Transverse colon (tissue), 4 donors: ENCODE data around the gene CFAP92. TPM values are rescaled to one million over a fixed set of nuclear protein-coding genes. Genes with fewer than 3 reads are reported as not detected.

Experiments used
- DNase-seq: peaks from one replicate; pipeline ENCODE4 v3.0.0-alpha.2; 2019
- H3K27ac ChIP-seq, 4 donors: fragments of 200-600 bp; sonication (generic); 2 replicates each; pipeline ENCODE4 v1.5.1; 2016 to 2018; ENCODE audit warnings: inconsistent platforms in 4 of 4
- H3K27me3 ChIP-seq: fragments of 200-600 bp; sonication (generic); 2 replicates; pipeline ENCODE4 v1.5.1; 2017; ENCODE audit warnings: inconsistent platforms
- H3K36me3 ChIP-seq, 4 donors: fragments of 200-600 bp; sonication (generic); 2 replicates each; pipeline ENCODE4 v1.5.1; 2017 to 2019; ENCODE audit warnings: inconsistent platforms in 4 of 4
- H3K4me1 ChIP-seq, 4 donors: fragments of 200-600 bp; sonication (generic); 2 replicates each; pipeline ENCODE4 v1.5.1; 2017 to 2020; ENCODE audit warnings: inconsistent platforms in 4 of 4
- H3K4me3 ChIP-seq, 4 donors: fragments of 200-600 bp; sonication (generic); 1 replicate in 1 of 4; 2 replicates in 3 of 4; pipeline versions ENCODE4 v1.5.1 to v1.6.1; 2017 to 2019; ENCODE audit warnings: inconsistent platforms in 4 of 4
- H3K9me3 ChIP-seq, 2 donors: fragments of 200-600 bp; sonication (generic); 2 replicates each; pipeline ENCODE4 v1.5.1; 2017 to 2019; ENCODE audit warnings: inconsistent platforms in 2 of 2
- EP300 ChIP-seq: sonication (generic); formaldehyde crosslinking; IDR thresholded peaks from one replicate; pipeline ENCODE4 v1.6.1; 2017; ENCODE audit warnings: antibody characterized with exemption, low read depth
- POLR2A ChIP-seq: fragments of 450-650 bp; IDR thresholded peaks from one replicate; pipeline ENCODE4 v1.6.1; 2016; ENCODE audit warnings: antibody characterized with exemption, mild to moderate bottlenecking, moderate library complexity
- POLR2AphosphoS5 ChIP-seq, 3 donors: sonication (generic); formaldehyde crosslinking; IDR thresholded peaks; one replicate each; pipeline ENCODE4 v1.6.1; 2016; ENCODE audit warnings: antibody characterized with exemption in 3 of 3
- WGBS, 2 donors: methylation state at CpG; one replicate each; pipeline ENCODE4 v1.1.5; 2018; ENCODE audit warnings: low coverage in 1 of 2; 5-methylcytosine and 5-hydroxymethylcytosine counted together
- in situ Hi-C, 4 donors: fragments of 200-750 bp; cut with MboI; loops; one replicate each; pipeline versions ENCODE4 v1.15.0 to v1.15.1; 2017; ENCODE audit warnings: low sequenced_read_pairs in 3 of 4, low pct_ligation_motif_present in 1 of 4, low pct_unique_long_range_greater_than_20kb in 1 of 4
- intact Hi-C: fragments of 100-400 bp; cut with DNase I; formaldehyde crosslinking; loops from one replicate; pipeline ENCODE4 v1.15.1; 2023; ENCODE audit warnings: low total_unique reads
- total RNA-seq, 4 donors: library from RNA; depleted of rRNA; stranded (reverse); fragments of >200 nt; gene quantifications; one replicate each; pipeline ENCODE4 v1.1.0, GENCODE V29; 2016
- TF ChIP-seq, protein P1 (sequence below), 5 experiments: fragments of 200-600 bp in 3 of 5; fragments of 450-650 bp in 2 of 5; sonication (generic) in 3 of 5; IDR thresholded peaks; 1 replicate in 2 of 5; 2 replicates in 3 of 5; pipeline ENCODE4 v1.5.1; 2016 to 2017; ENCODE audit warnings: antibody characterized with exemption in 5 of 5, inconsistent platforms in 3 of 5, mild to moderate bottlenecking in 2 of 5, moderate library complexity in 1 of 5

The CFAP92 gene
- total RNA-seq, 4 donors from 2014 or later = 0.95 to 1.2 TPM; not detected in 2

GRCh38 chr3:128936341-128936740 is 57.5 kb downstream of the CFAP92 start:
- intact Hi-C loops = no loop called here

GRCh38 chr3:128935922-128936321 is 58.0 kb downstream of the CFAP92 start:
- no peak overlapping the region for H3K27ac ChIP-seq
- no peak for TF ChIP-seq POLR2A
- no peak for TF ChIP-seq EP300
- TF ChIP-seq POLR2AphosphoS5 (IDR thresholded peaks at IDR 0.05) = no peak
- TF ChIP-seq, protein P1, sequence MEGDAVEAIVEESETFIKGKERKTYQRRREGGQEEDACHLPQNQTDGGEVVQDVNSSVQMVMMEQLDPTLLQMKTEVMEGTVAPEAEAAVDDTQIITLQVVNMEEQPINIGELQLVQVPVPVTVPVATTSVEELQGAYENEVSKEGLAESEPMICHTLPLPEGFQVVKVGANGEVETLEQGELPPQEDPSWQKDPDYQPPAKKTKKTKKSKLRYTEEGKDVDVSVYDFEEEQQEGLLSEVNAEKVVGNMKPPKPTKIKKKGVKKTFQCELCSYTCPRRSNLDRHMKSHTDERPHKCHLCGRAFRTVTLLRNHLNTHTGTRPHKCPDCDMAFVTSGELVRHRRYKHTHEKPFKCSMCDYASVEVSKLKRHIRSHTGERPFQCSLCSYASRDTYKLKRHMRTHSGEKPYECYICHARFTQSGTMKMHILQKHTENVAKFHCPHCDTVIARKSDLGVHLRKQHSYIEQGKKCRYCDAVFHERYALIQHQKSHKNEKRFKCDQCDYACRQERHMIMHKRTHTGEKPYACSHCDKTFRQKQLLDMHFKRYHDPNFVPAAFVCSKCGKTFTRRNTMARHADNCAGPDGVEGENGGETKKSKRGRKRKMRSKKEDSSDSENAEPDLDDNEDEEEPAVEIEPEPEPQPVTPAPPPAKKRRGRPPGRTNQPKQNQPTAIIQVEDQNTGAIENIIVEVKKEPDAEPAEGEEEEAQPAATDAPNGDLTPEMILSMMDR (IDR thresholded peaks at IDR 0.05) = no peak
- H3K4me1 ChIP-seq = no peaks in the 10 kb centered on the region
- no peaks in the 10 kb centered on the region for H3K27me3 ChIP-seq
- H3K4me3 ChIP-seq = no peak overlapping the region
- intact Hi-C loops = no loop called here
- no peaks in the 10 kb centered on the region for H3K36me3 ChIP-seq
- in situ Hi-C loops = no loop called here
- WGBS, 2 donors = 81% methylated on average over 2 of the region's 2 CpGs; no CpG with 5 or more reads in 1 of the 2 donors
- H3K9me3 ChIP-seq = no peaks in the 10 kb centered on the region
- no peak for DNase-seq

More at GRCh38 chr3:128936341-128936740, 57.5 kb downstream of the CFAP92 start:
- Histone ChIP-seq H3K4me3 (no peak overlapping the region), H3K36me3 (no peaks in the 10 kb centered on the region), H3K27me3 (no peaks in the 10 kb centered on the region), H3K27ac (no peak overlapping the region), H3K4me1 (no peaks in the 10 kb centered on the region), H3K9me3 (no peaks in the 10 kb centered on the region)
- no peak for DNase-seq
- in situ Hi-C loops = no loop called here
- 43 to 70% methylated on average over 1 to 4 of the region's 4 CpGs for WGBS, 2 donors
- TF ChIP-seq EP300 = no peak
- TF ChIP-seq POLR2A = no peak

DNA sequence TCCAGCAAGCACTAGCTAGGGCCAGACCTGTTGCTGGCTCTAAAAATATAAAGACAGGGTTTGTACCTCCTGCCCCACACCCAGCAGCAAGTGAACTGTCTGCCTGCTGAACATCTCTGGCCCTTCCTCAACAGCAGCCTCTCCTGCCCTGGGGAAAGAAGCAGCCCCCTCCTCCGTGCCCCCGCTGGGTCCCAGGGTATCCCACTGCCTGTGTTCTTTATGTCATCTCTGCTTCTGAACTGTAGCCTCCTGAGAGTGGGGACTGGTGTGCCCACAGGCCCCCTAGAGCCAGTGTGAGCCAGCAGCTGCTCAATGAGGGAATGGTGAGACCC is 60.0 kb downstream of the CFAP92 start:
- TF ChIP-seq POLR2A = no peak
- no peak for TF ChIP-seq EP300
- TF ChIP-seq, protein P1 (IDR thresholded peaks at IDR 0.05) = no peak
- TF ChIP-seq POLR2AphosphoS5 (IDR thresholded peaks at IDR 0.05) = no peak
- 86% methylated on average over 2 of the region's 2 CpGs; no CpG with 5 or more reads in 1 of the 2 donors for WGBS, 2 donors
- Histone ChIP-seq H3K4me1 (no peaks in the 10 kb centered on the region), H3K4me3 (no peak overlapping the region), H3K27me3 (no peaks in the 10 kb centered on the region), H3K27ac (no peak overlapping the region), H3K36me3 (no peaks in the 10 kb centered on the region), H3K9me3 (peaks cover 0 to 1% of the 10 kb centered on the region in 2 donors)
- intact Hi-C loops (no loop called here), in situ Hi-C loops (no loop called here)
- no peak for DNase-seq

DNA sequence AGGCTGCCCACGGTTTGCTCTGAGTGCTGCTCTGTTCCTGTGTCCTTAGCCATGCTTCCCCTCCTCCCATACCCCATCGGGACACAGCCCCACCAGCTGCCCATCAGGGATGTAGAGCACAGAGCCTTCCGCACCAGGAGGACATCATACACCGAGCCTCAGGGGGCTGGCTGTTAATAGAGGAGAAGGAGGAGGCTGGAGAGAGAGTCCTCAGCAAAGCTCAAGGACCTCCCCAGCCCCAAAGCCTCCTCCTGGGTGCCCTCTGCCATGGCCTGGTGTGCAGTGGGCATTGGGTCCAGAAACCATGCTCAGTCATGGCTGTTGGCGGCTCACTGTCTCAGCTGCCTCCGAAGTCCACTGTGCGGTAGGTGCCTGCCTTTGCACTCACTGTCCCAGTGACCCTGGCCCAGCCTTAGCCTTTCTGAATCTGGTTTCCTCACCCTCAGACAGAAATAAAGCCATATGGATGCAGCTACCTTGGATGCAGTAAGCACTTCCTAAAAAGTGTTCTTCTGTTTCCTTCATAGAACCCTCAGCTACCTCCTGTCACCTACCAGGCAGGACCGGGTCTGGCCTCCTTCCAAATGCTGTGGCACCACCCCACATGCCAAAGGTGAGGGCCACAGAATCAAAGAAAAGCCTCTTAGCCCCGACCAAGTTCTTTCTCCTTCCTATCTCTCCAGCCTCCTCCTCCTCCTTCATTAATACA is 60.5 kb downstream of the CFAP92 start:
- in situ Hi-C loops = no loop called here

More for the DNA sequence above, 60.5 kb downstream of the CFAP92 start:
- Histone ChIP-seq H3K4me3 (no peak overlapping the region), H3K9me3 (peaks cover 0 to 3% of the 10 kb centered on the region in 2 donors), H3K27ac (no peak overlapping the region), H3K4me1 (no peaks in the 10 kb centered on the region), H3K27me3 (no peaks in the 10 kb centered on the region), H3K36me3 (no peaks in the 10 kb centered on the region)
- no peak for TF ChIP-seq EP300
- TF ChIP-seq, protein P1 (IDR thresholded peaks at IDR 0.05) = no peak
- TF ChIP-seq POLR2AphosphoS5 (IDR thresholded peaks at IDR 0.05) = no peak
- no peak for TF ChIP-seq POLR2A
- intact Hi-C loops = no loop called here
- no peak for DNase-seq
- WGBS, 2 donors = 43 to 61% methylated on average over 1 to 9 of the region's 9 CpGs
